Globus pallidus (tissue), 1 donor: ENCODE measurements around the gene PSG6.
A peak's percentile ranks its signal among the peaks of the same experiment; 100 is the strongest.
"Not testable (repeated sequence)": the region's sequence is repeated elsewhere in the genome, so short reads cannot be mapped to it uniquely, and the experiment has no call there.

Experiments
- DNase-seq: peaks from one replicate; pipeline ENCODE4 v3.0.0-alpha.2; 2015; ENCODE audit warnings: low spot score

Gene PSG6

DNA sequence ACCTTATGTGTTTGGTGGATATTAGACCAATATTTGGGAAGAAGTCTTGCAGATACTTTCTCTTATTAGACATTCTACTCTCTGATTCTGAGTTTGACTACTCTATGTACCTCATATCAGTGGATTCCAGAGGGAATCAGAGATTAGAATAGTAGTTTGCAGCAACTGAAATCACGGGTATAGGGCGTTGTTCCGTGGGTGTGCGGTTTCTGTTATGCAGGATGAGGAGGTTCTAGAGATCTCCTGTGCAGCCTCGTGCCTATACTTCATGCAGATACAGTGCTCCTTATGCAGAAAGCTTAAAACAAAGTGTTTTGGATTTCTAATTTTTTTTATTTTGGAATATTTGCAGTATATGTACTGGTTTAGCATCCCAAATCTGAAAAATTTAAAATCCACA is 6.0 kb downstream of the PSG6 start:
- DNase-seq: not testable (repeated sequence)

DNA sequence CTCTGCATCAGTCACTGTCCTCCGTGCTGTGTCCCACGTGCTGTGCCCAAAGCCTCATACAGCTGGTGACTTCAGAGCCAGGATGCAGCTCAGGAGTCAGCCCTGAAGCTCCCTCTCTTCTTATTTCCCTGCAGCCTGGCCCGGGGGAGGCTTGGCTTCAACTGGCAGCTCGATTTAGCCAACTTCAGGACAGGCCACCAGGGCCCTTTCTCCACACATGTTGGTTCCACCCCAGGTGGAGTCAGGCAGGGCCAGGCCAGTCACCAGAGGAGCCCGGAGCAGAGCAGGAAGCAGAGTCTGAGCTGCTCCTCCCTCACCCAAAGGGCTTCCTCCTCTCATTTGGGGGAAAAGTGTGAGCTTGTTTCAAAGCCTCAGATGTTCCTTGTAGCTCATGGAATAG is 11.5 kb downstream of the PSG6 start:
- DNase-seq: not testable (repeated sequence)

DNA sequence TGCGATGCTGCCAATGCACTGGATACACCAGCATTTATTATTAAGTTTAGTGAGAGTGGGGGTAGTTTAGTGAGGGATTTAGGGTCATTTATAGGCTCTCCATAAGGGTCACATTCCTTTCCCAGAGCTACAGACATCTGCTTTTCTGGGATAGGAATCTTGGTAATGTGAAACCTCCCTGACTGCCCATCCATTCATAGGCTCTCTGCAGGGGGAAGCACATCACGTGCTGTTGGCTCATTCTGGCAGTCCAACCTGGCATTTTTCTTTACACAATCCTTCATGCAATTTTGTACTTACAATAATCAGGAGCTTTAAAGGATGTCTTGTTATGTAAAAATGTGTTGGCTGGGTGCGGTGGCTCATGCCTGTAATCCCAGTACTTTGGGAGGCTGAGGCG is 17.1 kb downstream of the PSG6 start:
- not testable (repeated sequence) for DNase-seq

DNA sequence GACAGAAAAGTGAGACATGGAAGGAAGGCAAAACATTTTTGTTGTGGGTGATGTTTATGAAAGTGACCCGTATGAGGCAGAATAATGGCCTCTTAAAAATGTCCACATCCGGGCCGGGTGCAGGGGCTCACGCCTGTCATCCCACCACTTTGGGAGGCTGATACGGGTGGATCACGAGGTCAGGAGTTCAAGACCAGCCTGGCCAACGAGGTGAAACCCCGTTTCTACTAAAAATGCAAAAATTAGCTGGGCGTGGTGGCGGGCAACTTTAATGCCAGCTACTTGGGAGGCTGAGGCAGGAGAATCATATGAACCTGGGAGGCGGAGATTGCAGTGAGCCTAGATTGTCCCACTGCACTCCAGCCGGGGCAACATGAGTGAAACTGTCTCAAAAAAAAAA is 18.0 kb downstream of the PSG6 start:
- DNase-seq: not testable (repeated sequence)

DNA sequence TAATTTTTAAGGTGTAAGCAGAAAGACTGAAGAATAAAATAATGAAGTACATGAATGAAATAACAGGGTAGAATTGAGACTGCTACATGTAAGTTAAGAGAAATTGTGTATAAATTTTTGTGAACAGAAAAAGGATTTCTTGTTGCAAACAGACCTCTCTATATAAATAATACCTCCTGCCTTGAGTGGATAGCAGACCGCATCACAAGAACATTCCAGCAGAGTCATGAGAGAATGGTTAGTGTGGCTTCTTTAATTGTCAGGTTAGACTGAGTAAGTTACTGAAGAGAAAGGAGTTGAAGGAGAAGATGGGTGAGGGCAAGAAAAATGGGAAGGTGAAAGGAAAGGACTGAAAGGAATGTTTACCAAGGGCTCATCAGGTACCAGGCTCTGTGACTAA is 18.6 kb downstream of the PSG6 start:
- not testable (repeated sequence) for DNase-seq

DNA sequence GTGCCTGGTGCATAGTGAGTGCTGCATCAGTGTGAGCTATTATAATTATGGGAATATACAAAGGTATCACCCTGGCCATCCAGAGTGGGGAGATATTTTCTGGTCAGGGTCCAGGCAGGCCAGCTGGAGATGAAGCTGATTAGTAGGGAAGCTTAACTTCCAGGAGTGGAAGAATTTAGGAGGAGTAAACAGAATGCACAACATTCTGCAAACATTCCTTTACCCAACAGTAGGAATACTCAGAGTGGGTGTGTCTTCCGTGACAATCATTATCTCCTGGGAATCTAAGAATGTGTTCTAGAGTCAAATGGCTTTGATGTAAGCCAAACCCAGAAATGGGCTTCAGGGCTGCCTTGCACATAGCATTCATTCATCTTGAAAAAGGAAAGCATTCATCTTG is 19.0 kb downstream of the PSG6 start:
- DNase-seq: not testable (repeated sequence)

DNA sequence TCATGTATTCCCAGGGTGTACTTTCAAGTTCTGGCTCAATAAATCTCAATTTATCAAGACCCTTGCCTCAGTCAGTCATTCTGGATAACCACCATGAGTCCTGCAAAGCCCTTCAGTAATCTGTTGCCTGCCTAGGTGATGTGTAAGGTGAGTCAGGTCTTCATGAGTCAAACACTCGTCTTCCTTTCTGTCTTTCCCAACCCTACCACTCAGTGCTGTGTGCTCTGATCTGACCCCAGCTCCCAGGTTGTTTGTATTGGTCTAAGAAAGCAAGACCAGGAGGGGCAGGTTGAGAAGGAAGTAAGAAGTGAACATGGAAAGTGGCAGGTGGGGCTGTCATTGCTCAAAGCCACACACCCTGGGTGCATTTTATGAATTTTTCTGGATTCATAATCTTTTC is 20.0 kb downstream of the PSG6 start:
- DNase-seq: not testable (repeated sequence)

DNA sequence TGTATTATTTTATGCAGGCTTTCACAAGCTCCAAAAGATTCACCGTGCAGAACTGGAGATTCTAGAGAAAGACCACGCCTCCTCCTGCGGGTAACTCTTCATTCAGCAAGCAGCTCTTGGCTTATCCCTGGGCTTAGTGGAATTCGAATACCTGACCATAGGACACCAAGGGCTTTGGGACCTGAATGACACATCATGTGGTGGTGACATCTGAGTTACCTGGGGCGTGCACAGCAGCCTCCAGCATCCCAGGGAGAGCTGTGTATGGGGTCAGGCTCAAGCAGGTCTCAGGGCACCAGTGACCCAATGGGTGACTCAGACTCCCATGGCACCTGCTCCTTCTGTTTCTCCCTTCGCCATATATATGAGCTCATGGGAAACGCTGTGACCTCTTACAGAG is 27.2 kb downstream of the PSG6 start:
- DNase-seq: not testable (repeated sequence)

GRCh38 chr19:42887876-42888445 is 29.7 kb downstream of the PSG6 start:
- DNase-seq: not testable (repeated sequence)

DNA sequence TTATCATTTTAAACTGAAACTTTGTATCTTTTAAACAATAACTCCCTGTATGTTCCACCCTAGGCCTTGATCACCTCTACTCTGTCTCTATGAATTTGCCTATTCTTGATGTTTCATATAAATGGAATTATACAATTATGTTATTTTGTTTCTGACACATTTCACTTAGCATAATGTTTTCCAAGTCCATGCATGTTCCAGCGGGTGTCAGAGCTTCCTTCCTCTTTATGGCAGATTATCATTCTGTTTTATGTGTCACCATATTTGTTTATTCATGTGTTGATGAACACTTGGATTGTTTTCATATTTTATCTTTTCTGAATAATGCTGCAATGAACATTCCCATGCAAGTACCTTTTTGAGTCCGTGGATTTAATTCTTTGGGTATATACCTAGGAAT is 35.0 kb downstream of the PSG6 start:
- not testable (repeated sequence) for DNase-seq

DNA sequence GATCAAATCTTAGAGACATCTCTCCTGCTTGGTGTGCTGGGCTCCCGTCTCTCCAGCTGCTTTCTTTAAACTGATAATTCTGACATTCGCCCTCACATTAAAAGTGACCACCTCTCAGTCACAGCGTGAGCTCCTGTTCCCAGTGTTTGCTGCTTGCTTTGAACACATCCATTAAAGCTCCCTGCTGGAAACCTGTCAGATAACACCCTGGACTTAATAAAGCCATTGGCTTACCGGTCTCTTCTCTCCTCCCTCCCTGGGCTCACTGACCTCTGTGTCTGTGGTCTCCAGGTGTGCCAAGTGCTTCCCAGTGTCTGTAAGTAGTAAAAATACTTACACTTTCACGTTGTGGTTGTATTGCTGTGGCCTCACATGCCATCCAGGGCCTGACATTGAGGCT is 35.7 kb downstream of the PSG6 start:
- not testable (repeated sequence) for DNase-seq

GRCh38 chr19:42881279-42881678 is 36.4 kb downstream of the PSG6 start:
- DNase-seq: not testable (repeated sequence)

DNA sequence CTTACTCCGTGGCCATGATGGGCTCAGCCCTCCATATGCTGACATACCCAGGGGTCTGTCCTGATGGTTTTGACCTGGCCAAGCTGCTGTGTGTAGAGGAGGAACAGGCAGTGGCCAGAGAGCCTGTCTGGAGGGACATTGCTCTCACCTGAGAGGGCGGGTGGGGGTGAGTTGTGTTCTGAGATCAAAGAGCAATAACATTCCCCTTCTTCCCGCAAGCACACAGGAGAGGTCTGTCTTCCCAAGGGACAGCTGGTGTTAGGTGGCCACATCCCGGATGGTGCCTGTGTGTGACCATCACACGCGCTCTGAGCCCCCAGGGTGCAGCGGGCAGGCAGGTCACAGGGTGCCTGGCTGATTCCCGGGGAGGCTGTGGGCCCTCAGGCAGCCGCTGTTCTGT is 37.1 kb downstream of the PSG6 start:
- not testable (repeated sequence) for DNase-seq

- no peak for DNase-seq
Measured at GRCh38 chr19:42879613-42880012, 38.1 kb downstream of the PSG6 start, which contains the start of gene PSG1. Gene PSG1, minus strand, starts transcription at chr19:42879713. Its CDS starts 132 bp downstream, at chr19:42879581.

DNA sequence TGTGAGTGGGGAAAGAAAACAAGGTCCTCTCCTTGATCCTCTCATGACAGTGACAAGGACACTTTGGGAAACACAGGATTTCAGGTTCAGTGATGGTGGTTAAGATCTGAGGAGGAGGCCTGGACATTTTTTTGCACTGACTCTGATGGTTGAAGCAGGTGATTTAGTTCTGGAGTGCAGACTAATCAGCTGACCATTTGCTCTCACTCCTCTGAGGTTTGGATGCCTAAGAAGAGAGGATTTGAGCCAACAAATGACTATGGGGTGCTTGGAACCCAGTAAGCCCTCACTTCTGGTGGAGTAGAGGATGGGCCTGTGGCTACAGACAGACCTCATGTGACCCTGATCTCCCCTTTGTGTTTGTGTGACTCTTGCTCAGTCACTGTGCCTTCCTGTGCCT is 41.1 kb downstream of the PSG6 start:
- DNase-seq: not testable (repeated sequence)

- not testable (repeated sequence) for DNase-seq
Measured at GRCh38 chr19:42875881-42876280, 41.8 kb downstream of the PSG6 start.

DNA sequence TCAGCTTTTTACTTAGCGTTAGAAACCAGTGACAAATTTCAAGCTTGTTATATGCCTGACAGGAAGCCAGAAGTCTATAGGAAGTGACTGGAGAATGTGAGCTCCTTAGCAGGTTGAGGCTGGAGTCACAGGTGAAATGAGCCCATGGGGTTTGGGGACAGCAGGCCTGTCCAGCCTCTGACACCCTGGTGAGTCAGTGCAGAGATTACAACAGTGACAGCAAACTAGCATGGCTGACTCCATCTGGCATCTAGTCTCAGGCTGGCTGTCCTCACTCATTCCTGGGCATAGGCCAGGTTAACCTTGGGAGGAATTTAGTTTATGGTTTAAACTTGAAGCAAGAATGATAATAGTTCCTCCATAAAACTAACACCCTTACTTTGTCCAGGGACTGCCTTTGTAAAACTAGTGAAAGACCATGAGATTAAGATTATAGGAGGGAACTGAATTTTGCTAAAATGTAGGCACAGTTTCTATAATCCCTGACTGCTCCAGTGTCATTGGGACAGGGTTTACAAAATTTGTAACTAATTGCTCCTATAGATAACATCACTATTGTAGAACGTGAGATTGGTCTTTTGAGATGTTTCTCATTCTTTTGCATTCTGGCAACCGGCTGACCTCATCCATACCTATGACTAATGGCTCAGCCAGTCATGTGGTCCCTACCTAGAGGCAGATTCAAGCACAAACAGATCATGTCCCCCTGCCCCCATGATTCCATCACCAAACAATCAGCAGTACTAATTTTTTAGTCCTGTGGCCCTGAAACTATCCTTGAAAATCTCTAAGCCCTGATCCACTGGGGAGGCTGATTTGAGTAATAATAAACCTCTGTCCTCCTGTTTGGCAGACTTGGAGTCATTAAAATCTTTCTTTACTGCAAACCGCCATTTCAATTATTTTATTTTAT is 42.5 kb downstream of the PSG6 start:
- not testable (repeated sequence) for DNase-seq

- DNase-seq: not testable (repeated sequence)
Measured at GRCh38 chr19:42874136-42874535, 43.6 kb downstream of the PSG6 start.

DNA sequence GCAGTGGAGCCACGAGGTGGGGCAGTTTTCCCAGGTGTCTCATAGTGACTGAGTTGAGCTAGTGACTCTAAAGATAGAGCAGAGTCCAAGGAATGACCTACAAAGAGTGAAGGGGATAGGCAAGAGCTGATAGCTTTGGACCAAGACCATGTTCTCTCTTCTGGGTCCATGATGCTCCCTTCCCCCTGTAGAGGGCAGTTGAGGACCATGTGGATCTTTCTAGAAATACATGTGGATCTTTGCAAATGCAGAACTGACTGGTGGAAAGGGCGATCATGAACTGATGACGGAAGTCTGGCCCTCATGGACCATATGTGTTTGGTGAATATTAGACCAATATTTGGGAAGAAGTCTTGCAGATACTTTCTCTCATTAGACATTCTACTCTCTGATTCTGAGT is 45.1 kb downstream of the PSG6 start:
- no peak for DNase-seq

GRCh38 chr19:42857544-42857867 is 60.2 kb downstream of the PSG6 start:
- DNase-seq: no peak

GRCh38 chr19:42856866-42857543 is 60.7 kb downstream of the PSG6 start:
- DNase-seq: peak; percentile 50

DNA sequence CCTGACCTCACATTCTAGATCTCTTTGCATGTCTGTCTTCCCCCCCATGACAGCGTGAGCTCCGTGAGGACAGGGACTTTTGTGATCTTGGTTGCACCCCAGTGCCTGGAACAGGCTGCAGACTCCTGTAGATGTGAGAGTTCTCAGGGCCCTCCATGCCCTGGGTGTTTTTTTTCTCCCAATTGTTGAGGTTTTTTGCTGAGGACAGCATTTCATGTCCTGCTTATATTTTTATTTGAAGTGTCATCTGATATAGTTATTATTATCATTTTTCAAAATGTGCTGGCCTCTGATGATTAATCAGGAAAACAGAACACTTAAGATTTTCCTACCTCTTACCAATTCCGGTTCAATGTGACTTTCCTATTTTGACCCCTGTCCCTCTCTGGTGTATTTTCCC is 62.9 kb downstream of the PSG6 start:
- DNase-seq: not testable (repeated sequence)

- DNase-seq: not testable (repeated sequence)
Measured at GRCh38 chr19:42853231-42853630, 64.5 kb downstream of the PSG6 start.
